HepG2 (cell line): ENCODE results near the gene THSD4. TPM values are rescaled to one million over a fixed set of nuclear protein-coding genes. Genes with fewer than 3 reads are reported as not detected.

Source experiments
- ATAC-seq: fragments of 200-7000 bp; cut with Tn5 transposase; 3 replicates; pipeline ENCODE4 v1.9.1; 2020; ENCODE audit warnings: mild to moderate bottlenecking, moderate library complexity
- BruUV-seq: library from RNA; stranded (reverse); fragments of 400-500 nt; replicated peaks from 2 replicates; lab custom pipeline; 2021; lab: Mats Ljungman, UMichigan
- CTCF ChIA-PET: fragments of 300-600 bp; formaldehyde crosslinking; extraction: SDS; loops from one replicate; lab custom pipeline; 2021; ENCODE audit warnings: low total read pairs, inconsistent platforms, low intra/inter-chr PET ratio; lab: Yijun Ruan, JAX
- POLR2A ChIA-PET: fragments of 350-600 bp; sonication (Branson Sonifier 250); formaldehyde crosslinking; loops from one replicate; lab custom pipeline; 2020; ENCODE audit warnings: antibody characterized with exemption, inconsistent platforms; lab: Yijun Ruan, JAX
- DNase-seq: peaks from one replicate; pipeline ENCODE4 v3.0.0-alpha.2; 2015; ENCODE audit warnings: low spot score
- FAIRE-seq: peaks from 3 replicates; lab custom pipeline; 2011; peaks lifted over from hg19 to GRCh38; lab: Jason Lieb, UNC
- H2AFZ ChIP-seq: one replicate; pipeline ENCODE4 v1.6.1; 2011; ENCODE audit warnings: low read length, inconsistent platforms
- H3K27ac ChIP-seq: fragments of 300-600 bp; 3 replicates; pipeline ENCODE4 v1.8.0; 2011; ENCODE audit warnings: mixed run types, mild to moderate bottlenecking, mixed read lengths, low read length, inconsistent platforms; ENCODE audit not compliant: insufficient read depth; ENCODE audit errors: extremely low read length
- H3K27me3 ChIP-seq, 2 experiments: fragments of 200-600 bp in 1 of 2; 2 replicates in 1 of 2; 3 replicates in 1 of 2; pipeline versions ENCODE4 v1.6.0 to v1.8.0; 2011; ENCODE audit warnings: low read length in 2 of 2, mild to moderate bottlenecking in 2 of 2, moderate library complexity in 2 of 2, inconsistent platforms in 1 of 2; ENCODE audit not compliant: insufficient read depth in 2 of 2, control insufficient read depth in 1 of 2
- H3K36me3 ChIP-seq, 2 experiments: fragments of 200-600 bp in 1 of 2; replicated peaks in 1 of 2; 2 replicates in 1 of 2; 3 replicates in 1 of 2; pipeline versions ENCODE4 v1.5.1 to v1.8.0; 2011; ENCODE audit warnings: low read length in 2 of 2, inconsistent platforms in 1 of 2; ENCODE audit not compliant: insufficient read depth in 2 of 2, control insufficient read depth in 1 of 2
- H3K4me1 ChIP-seq: 2 replicates; pipeline ENCODE4 v1.5.1; 2012; ENCODE audit warnings: low read length, inconsistent platforms; ENCODE audit not compliant: insufficient read depth
- H3K4me2 ChIP-seq: 2 replicates; pipeline ENCODE4 v1.6.0; 2011; ENCODE audit warnings: low read depth, low read length, inconsistent platforms
- H3K4me3 ChIP-seq, 3 experiments: fragments of 200-600 bp in 1 of 3; sonication (generic), shearing (Covaris generic) in 1 of 3; replicated peaks in 1 of 3; 2 replicates each; pipeline ENCODE4 v1.5.1; 2011 to 2016; ENCODE audit warnings: low read length in 3 of 3, inconsistent platforms in 2 of 3, low read depth in 2 of 3, mild to moderate bottlenecking in 2 of 3, control low read depth in 1 of 3, mixed read lengths in 1 of 3; ENCODE audit not compliant: insufficient read depth in 1 of 3
- H3K79me2 ChIP-seq: one replicate; pipeline ENCODE4 v1.6.1; 2011; ENCODE audit warnings: low read length, inconsistent platforms; ENCODE audit not compliant: insufficient read depth
- H3K9ac ChIP-seq: 2 replicates; pipeline ENCODE4 v1.6.0; 2011; ENCODE audit warnings: mild to moderate bottlenecking, low read depth, low read length, inconsistent platforms; ENCODE audit not compliant: insufficient read depth
- H3K9me3 ChIP-seq: 2 replicates; pipeline ENCODE4 v1.5.1; 2012; ENCODE audit warnings: mild to moderate bottlenecking, low read length
- H4K20me1 ChIP-seq: 2 replicates; pipeline ENCODE4 v1.6.0; 2011; ENCODE audit warnings: inconsistent platforms, mild to moderate bottlenecking, low read length, moderate library complexity; ENCODE audit not compliant: insufficient read depth
- ARNT ChIP-seq: fragments of 450-650 bp; IDR thresholded peaks from 2 replicates; pipeline ENCODE4 v1.6.1; 2017
- CENPT ChIP-seq: sonication (generic); formaldehyde crosslinking; IDR thresholded peaks from 2 replicates; pipeline ENCODE4 v1.8.0; 2022; ENCODE audit warnings: low read depth, mild to moderate bottlenecking, moderate library complexity, missing genetic modification reagents
- GABPB1 ChIP-seq: IDR thresholded peaks from 2 replicates; pipeline ENCODE4 v1.6.1; 2016; ENCODE audit warnings: mild to moderate bottlenecking, missing genetic modification reagents, moderate library complexity, missing compliant biosample characterization
- HDAC6 ChIP-seq: fragments of 200-600 bp; sonication (generic); IDR thresholded peaks from 2 replicates; pipeline ENCODE4 v1.7.0; 2017; ENCODE audit warnings: mild to moderate bottlenecking, antibody characterized with exemption, low read length, low read depth
- ZFYVE20 ChIP-seq: sonication (generic); formaldehyde crosslinking; IDR thresholded peaks from 2 replicates; pipeline ENCODE4 v1.8.0; 2023; ENCODE audit warnings: low read depth, mild to moderate bottlenecking, moderate library complexity, missing genetic modification reagents, borderline replicate concordance
- ZNF160 ChIP-seq: sonication (generic); formaldehyde crosslinking; IDR thresholded peaks from 2 replicates; pipeline ENCODE4 v1.8.0; 2022; ENCODE audit warnings: mild to moderate bottlenecking, inconsistent platforms, missing genetic modification reagents
- ZNF597 ChIP-seq: sonication (generic); formaldehyde crosslinking; IDR thresholded peaks from 2 replicates; pipeline ENCODE4 v1.5.0; 2020; ENCODE audit warnings: missing genetic modification reagents
- ZSCAN12 ChIP-seq: sonication (generic); formaldehyde crosslinking; IDR thresholded peaks from 2 replicates; pipeline ENCODE4 v1.9.0; 2021; ENCODE audit warnings: mild to moderate bottlenecking, missing genetic modification reagents
- WGBS: methylation state at CpG from one replicate; pipeline ENCODE4 v1.1.6; 2017; ENCODE audit warnings: low lambda C conversion rate; 5-methylcytosine and 5-hydroxymethylcytosine counted together
- in situ Hi-C: cut with HindIII; loops from 2 replicates; pipeline ENCODE4 v1.10.0; 2017; ENCODE audit warnings: low pct_unique_long_range_greater_than_20kb; ENCODE audit not compliant: extremely low pct_ligation_motif_present
- intact Hi-C: fragments of 100-400 bp; cut with micrococcal nuclease; formaldehyde crosslinking; loops from one replicate; pipeline ENCODE4 v1.10.0; 2022; ENCODE audit not compliant: unreplicated experiment
- polyA plus RNA-seq, 8 experiments: library from polyadenylated mRNA; depleted of rRNA in 3 of 8; stranded (reverse) in 7 of 8; unstranded in 1 of 8; fragments of >200 nt; fragmentation: Illumina TruSeq in 4 of 8; extraction: Trizol in 4 of 8; gene quantifications; 2 replicates each; pipeline versions ENCODE4 v1.2.1 to v1.2.3, GENCODE V29; 2011 to 2016; ENCODE audit warnings: low read depth in 4 of 8, missing spikeins in 1 of 8, mixed read lengths in 1 of 8; ENCODE audit not compliant: insufficient read depth in 1 of 8
- total RNA-seq, 5 experiments: library from RNA; depleted of rRNA; stranded (reverse); fragments of >200 nt; fragmentation: Illumina TruSeq; extraction: Trizol; gene quantifications; 2 replicates each; pipeline ENCODE4 v1.2.3, GENCODE V29; 2016; ENCODE audit warnings: low read depth in 1 of 5
- TF ChIP-seq, protein P1 (sequence below): sonication (generic); formaldehyde crosslinking; IDR thresholded peaks from 2 replicates; pipeline ENCODE4; 2020; ENCODE audit warnings: missing genetic modification reagents, mild to moderate bottlenecking, borderline replicate concordance
- TF ChIP-seq, protein P2 (sequence below): sonication (generic); formaldehyde crosslinking; IDR thresholded peaks from 2 replicates; pipeline ENCODE4 v1.4.0; 2020; ENCODE audit warnings: missing genetic modification reagents, borderline replicate concordance

The THSD4 gene
- total and polyA plus RNA-seq, 2 of the 13 experiments (the other 11 are each of a cell fraction or from before 2014, with no cell fraction given), result 0.07 to 0.21 TPM

DNA sequence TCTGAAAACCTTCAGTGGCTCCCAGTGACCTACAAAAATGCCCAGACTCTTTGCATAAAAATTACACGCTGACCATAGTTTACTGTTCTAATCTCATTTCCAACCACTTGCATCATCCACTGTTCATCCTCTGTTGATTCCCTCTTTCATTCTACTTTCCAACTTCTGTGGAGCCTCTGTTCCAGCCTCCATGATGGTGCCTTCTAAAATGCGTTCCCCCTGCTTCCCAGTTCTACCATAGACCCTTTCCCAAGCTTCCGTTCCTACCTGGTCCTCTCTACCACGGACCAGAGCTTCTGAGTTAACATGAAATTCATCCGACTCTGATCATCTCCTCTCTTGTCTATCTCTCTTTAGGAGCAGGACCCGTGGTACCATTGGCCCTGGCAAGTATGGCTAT is 127.0 kb downstream of the THSD4 start (continued):
- no peak for TF ChIP-seq ZFYVE20 (CRISPR knock-in tag)
- no peak for TF ChIP-seq CENPT (CRISPR knock-in tag)

GRCh38 chr15:71244250-71244649 is 129.0 kb downstream of the THSD4 start:
- Histone ChIP-seq H3K79me2 (no peaks in the 10 kb centered on the region), H3K27me3 (no peaks in the 10 kb centered on the region), H3K9me3 (no peaks in the 10 kb centered on the region), H3K27ac (no peak overlapping the region), H3K36me3 (no peaks in the 10 kb centered on the region)
- CTCF ChIA-PET, result no interaction called here
- in situ Hi-C loops, result no loop called here
- FAIRE-seq (no peak), ATAC-seq (no peak)
- POLR2A ChIA-PET, result no interaction called here
- WGBS, result 37% methylated on average over 2 of the region's 2 CpGs
- no peak for TF ChIP-seq GABPB1 (CRISPR knock-in tag)
- no peak for TF ChIP-seq ZSCAN12
- no peak for TF ChIP-seq ZNF597 (CRISPR knock-in tag)
- TF ChIP-seq, protein P1, sequence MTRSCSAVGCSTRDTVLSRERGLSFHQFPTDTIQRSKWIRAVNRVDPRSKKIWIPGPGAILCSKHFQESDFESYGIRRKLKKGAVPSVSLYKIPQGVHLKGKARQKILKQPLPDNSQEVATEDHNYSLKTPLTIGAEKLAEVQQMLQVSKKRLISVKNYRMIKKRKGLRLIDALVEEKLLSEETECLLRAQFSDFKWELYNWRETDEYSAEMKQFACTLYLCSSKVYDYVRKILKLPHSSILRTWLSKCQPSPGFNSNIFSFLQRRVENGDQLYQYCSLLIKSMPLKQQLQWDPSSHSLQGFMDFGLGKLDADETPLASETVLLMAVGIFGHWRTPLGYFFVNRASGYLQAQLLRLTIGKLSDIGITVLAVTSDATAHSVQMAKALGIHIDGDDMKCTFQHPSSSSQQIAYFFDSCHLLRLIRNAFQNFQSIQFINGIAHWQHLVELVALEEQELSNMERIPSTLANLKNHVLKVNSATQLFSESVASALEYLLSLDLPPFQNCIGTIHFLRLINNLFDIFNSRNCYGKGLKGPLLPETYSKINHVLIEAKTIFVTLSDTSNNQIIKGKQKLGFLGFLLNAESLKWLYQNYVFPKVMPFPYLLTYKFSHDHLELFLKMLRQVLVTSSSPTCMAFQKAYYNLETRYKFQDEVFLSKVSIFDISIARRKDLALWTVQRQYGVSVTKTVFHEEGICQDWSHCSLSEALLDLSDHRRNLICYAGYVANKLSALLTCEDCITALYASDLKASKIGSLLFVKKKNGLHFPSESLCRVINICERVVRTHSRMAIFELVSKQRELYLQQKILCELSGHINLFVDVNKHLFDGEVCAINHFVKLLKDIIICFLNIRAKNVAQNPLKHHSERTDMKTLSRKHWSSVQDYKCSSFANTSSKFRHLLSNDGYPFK (CRISPR knock-in tag), result no peak
- TF ChIP-seq ARNT, result no peak
- TF ChIP-seq, protein P2, sequence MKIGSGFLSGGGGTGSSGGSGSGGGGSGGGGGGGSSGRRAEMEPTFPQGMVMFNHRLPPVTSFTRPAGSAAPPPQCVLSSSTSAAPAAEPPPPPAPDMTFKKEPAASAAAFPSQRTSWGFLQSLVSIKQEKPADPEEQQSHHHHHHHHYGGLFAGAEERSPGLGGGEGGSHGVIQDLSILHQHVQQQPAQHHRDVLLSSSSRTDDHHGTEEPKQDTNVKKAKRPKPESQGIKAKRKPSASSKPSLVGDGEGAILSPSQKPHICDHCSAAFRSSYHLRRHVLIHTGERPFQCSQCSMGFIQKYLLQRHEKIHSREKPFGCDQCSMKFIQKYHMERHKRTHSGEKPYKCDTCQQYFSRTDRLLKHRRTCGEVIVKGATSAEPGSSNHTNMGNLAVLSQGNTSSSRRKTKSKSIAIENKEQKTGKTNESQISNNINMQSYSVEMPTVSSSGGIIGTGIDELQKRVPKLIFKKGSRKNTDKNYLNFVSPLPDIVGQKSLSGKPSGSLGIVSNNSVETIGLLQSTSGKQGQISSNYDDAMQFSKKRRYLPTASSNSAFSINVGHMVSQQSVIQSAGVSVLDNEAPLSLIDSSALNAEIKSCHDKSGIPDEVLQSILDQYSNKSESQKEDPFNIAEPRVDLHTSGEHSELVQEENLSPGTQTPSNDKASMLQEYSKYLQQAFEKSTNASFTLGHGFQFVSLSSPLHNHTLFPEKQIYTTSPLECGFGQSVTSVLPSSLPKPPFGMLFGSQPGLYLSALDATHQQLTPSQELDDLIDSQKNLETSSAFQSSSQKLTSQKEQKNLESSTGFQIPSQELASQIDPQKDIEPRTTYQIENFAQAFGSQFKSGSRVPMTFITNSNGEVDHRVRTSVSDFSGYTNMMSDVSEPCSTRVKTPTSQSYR (CRISPR knock-in tag), result no peak
- TF ChIP-seq ZNF160 (CRISPR knock-in tag), result no peak
- TF ChIP-seq HDAC6, result no peak
- TF ChIP-seq, all 625 proteins: peak for 0
- Histone ChIP-seq H2AFZ (no peak overlapping the region), H3K4me3 (no peak overlapping the region), H3K4me1 (no peaks in the 10 kb centered on the region; the same call in 1 of the 2 replicates), H3K4me2 (no peak overlapping the region), H4K20me1 (no peaks in the 10 kb centered on the region), H3K9ac (no peak overlapping the region)
- BruUV-seq, result no TSS peak
- intact Hi-C loops, result no loop called here
- DNase-seq, result no peak
